DMS153 treated with DMSO at 0.1 percent for 48 hours (cell line): Measurements from ENCODE around the gene MKNK2.
A peak's percentile ranks its signal among the peaks of the same experiment; 100 is the strongest.
"Not testable (repeated sequence)": the region's sequence is repeated elsewhere in the genome, so short reads cannot be mapped to it uniquely, and the experiment has no call there.

ENCODE experiments used
- DNase-seq: peaks from one replicate; lab custom pipeline; 2025; ENCODE audit not compliant: unreplicated experiment; lab: John Stamatoyannopoulos, UW

MKNK2 gene

GRCh38 chr19:2050991-2051772 is at the start of gene MKNK2:
Gene MKNK2, minus strand, starts transcription at chr19:2051244. Its CDS starts 393 bp downstream, at chr19:2050851.
- DNase-seq = peak; percentile 42

- DNase-seq = no peak
These were observed 49.6 kb upstream of the MKNK2 start for GRCh38 chr19:2100719-2101061.

GRCh38 chr19:2099937-2100718 is 49.1 kb upstream of the MKNK2 start:
- no peak for DNase-seq

GRCh38 chr19:2099054-2099501 is 48.0 kb upstream of the MKNK2 start:
- no peak for DNase-seq

DNA sequence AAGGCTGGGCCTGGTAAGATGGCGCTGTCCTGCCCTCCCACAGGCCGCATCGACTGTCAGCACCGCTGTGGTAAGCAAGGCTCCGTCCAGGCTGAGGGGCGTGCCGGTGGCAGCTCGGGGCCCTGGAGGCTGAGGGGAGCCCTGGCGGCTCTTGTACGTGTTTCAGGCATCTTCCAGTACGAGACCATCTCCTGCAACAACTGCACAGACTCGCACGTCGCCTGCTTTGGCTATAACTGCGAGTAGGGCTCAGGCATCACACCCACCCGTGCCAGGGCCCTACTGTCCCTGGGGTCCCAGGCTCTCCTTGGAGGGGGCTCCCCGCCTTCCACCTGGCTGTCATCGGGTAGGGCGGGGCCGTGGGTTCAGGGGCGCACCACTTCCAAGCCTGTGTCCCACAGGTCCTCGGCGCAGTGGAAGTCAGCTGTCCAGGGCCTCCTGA is 46.9 kb upstream of the MKNK2 start:
- DNase-seq = no peak

- no peak for DNase-seq
These were observed 46.3 kb upstream of the MKNK2 start for GRCh38 chr19:2097203-2097885.

GRCh38 chr19:2096480-2097202 is 45.6 kb upstream of the MKNK2 start, which contains the start of gene IZUMO4:
Gene IZUMO4, plus strand, starts transcription at chr19:2096915. Its CDS starts 31 bp downstream, at chr19:2096946.
- DNase-seq = peak; percentile 70

DNA sequence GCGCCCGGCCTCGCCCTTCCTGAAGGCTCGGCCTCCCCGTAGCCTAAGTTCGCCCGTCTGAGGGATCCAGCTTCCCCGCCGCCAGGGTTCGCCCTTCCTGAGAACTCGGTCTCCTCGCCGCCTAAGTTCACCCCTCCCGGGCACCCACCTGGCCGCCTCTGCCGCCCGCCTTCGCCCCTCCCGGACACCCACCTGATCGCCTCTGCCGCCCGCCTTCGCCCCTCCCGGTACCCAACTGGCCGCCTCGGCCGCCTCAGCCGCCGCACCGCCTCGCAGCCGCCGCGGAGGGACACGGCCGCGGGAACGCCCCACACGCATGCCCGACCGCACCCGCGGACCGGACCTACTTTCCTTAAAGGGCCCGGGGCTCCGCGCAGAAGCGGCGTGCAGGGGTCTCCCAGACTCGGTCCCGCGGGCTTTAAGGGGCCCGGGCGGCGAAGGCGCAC is 45.0 kb upstream of the MKNK2 start, which contains the start of gene MOB3A:
MOB3A (minus strand) TSS at position 293 of the 446 bp plus-strand sequence. CDS start 17,766 bp downstream, outside the sequence.
- peak; percentile 37 for DNase-seq

DNA sequence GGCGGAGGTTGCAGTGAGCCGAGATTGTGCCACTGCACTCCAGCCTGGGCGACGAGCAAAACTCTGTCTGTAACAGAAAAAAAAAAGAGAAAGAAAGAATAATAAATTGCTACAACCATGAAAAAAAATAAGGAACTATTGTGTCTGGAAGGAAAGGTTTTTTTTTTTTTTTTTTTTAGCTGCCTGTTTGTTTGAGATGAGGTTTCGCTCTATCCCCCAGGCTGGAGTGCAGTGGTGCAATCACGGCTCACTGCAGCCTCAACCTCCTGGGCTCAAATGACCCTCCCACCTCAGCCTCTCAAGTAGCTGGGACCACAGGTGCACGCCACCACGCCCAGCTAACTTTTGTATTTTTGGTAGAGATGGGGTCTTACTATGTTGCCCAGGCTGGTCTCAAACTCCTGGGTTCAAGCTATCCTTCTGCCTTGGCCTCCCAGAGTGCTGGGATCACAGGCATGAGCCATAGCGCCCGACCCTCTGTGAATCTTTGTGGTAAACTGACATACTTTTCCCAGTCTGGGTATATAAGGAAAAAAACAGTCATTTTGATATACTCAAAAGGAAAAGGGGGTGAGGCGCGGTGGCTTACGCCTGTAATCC is 41.0 kb upstream of the MKNK2 start:
- not testable (repeated sequence) for DNase-seq

DNA sequence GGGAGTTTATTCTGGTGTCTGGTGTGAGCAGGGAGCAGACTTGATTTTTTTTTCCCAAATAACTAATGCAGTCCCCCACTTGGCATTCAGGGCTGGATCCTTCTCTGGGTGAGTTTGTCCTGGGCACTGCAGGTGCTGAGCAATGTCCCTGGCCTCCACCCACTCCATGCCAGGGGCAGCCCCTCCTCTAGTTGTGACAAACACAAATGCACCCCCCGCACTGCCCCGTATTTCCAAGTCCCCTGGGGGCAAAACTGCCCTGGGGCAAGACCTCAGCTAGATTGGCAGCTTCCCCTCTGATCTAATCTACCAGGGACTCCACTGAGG is 38.6 kb upstream of the MKNK2 start:
- DNase-seq = no peak

- DNase-seq = no peak
These were observed 38.1 kb upstream of the MKNK2 start for GRCh38 chr19:2089001-2089711.

- no peak for DNase-seq
These were observed 36.6 kb upstream of the MKNK2 start for GRCh38 chr19:2087621-2088100.

DNA sequence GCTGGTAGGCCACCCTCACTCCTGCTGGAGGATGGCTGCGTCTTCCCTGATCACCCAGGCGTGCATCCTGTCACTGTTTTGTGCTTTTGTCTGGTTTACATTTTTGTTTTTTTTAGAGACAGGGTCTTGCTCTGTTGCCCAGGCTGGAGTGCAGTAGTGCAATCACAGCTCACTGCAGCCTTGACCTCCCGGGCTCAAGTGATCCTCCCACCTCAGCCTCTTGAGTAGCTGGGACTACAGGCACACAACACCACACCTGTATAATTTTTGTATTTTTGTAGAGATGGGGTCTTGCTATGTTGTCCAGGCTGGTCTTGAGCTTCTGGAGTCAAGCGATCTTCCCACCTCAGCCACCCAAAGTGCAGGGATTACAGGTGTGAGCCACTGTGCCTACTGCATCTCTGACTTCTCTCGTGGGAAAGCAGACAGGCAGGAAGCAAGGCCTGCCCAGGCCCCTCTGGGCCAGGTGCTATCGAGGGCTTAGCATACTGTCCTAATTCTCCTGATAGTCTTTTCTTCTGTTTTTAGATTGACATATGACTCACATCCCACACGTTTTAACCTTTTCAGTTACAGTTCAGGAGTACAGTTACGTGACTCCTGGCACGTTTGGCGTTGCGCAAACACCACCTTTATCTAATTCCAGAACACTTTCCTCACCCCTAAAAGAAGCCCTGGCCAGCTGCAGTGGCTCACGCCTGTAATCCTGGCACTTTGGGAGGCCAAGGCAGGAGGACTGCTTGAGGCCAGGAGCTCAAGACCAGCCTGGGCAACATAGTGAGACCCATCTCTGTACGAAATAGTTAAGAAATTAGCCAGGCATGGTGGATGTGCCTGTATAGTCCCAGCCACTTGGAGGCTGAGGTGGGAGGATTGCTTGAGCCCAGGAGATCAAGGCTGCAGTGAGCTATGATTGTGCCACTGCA is 35.9 kb upstream of the MKNK2 start:
- not testable (repeated sequence) for DNase-seq

- DNase-seq = no peak
These were observed 34.1 kb upstream of the MKNK2 start for GRCh38 chr19:2084993-2085720.

DNA sequence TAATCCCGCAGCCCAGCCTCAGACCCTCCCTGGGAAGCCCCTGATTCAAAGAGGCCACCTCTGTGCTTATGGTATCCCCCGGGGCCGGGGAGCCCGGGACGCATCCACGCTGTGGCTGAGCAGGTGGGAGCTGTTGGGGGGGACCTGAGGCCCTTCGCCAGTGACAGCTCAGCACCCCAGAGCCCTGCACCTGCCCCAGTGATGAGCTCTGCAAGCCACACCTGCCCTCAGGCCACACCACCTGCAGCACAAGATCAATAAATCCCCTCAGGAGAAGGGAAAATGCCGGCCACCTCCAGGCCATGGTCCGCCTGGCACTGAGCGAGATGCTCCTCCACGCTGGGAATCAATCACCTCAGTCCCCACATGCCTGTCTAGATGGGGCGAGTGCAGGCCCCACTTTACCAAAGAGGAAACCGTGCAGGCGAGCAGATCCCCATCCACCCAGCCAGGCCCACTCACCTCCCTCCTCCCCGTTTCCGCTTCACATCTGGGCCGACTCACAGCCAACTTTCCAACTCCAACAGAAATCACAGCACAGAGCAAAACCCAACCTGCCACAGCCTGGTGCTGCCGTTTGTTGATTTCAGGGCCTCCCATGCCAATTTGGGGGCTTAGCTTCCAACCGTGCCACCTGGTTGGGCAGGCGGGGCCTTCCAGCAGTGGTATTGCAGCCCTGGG is 32.3 kb upstream of the MKNK2 start:
- no peak for DNase-seq

- no peak for DNase-seq
These were observed 31.1 kb upstream of the MKNK2 start for GRCh38 chr19:2081873-2082810.
